Pons (tissue), 1 donor: ENCODE results near the gene SVIP.

Experiments
- DNase-seq: peaks from one replicate; pipeline ENCODE4 v3.0.0-alpha.2; 2016; ENCODE audit warnings: low spot score

SVIP gene

GRCh38 chr11:22829231-22830081 is at the start of gene SVIP:
Gene SVIP, minus strand, starts transcription at chr11:22829801. Its CDS starts 53 bp downstream, at chr11:22829748.
- DNase-seq, result peak; percentile 94

GRCh38 chr11:22878604-22879003 is 49.0 kb upstream of the SVIP start:
- DNase-seq, result no peak

- DNase-seq, result no peak
Observed at GRCh38 chr11:22878039-22878438, 48.4 kb upstream of the SVIP start.

GRCh38 chr11:22875869-22876473 is 46.4 kb upstream of the SVIP start:
- peak; percentile 92 for DNase-seq

GRCh38 chr11:22869325-22869724 is 39.7 kb upstream of the SVIP start:
- no peak for DNase-seq

GRCh38 chr11:22860241-22860640 is 30.6 kb upstream of the SVIP start, which contains the start of gene CCDC179:
Gene CCDC179, minus strand, starts transcription at chr11:22860474. Its CDS starts 53 bp downstream, at chr11:22860421.
- DNase-seq, result no peak

- DNase-seq, result no peak
Observed at GRCh38 chr11:22859756-22860155, 30.2 kb upstream of the SVIP start.

- no peak for DNase-seq
Observed at GRCh38 chr11:22851477-22851876, 21.9 kb upstream of the SVIP start.

GRCh38 chr11:22846726-22847125 is 17.1 kb upstream of the SVIP start:
- no peak for DNase-seq

GRCh38 chr11:22832315-22833015 is 2.9 kb upstream of the SVIP start:
- DNase-seq, result peak; percentile 52

- no peak for DNase-seq
Observed at GRCh38 chr11:22830082-22830414, 447 bp upstream of the SVIP start.

GRCh38 chr11:22828373-22828772 is 1.2 kb downstream of the SVIP start:
- DNase-seq, result no peak

GRCh38 chr11:22822203-22822602 is 7.4 kb downstream of the SVIP start:
- DNase-seq, result no peak

GRCh38 chr11:22809893-22810292 is 19.7 kb downstream of the SVIP start:
- no peak for DNase-seq

- DNase-seq, result no peak
Observed at GRCh38 chr11:22808571-22809197, 20.9 kb downstream of the SVIP start.

GRCh38 chr11:22807855-22808570 is 21.6 kb downstream of the SVIP start:
- no peak for DNase-seq

GRCh38 chr11:22807391-22807790 is 22.2 kb downstream of the SVIP start:
- no peak for DNase-seq

GRCh38 chr11:22802861-22803260 is 26.7 kb downstream of the SVIP start:
- no peak for DNase-seq

GRCh38 chr11:22800482-22800881 is 29.1 kb downstream of the SVIP start:
- DNase-seq, result no peak

GRCh38 chr11:22798901-22799300 is 30.7 kb downstream of the SVIP start:
- DNase-seq, result no peak

GRCh38 chr11:22797047-22797446 is 32.6 kb downstream of the SVIP start:
- DNase-seq, result peak; percentile 81

GRCh38 chr11:22795914-22796313 is 33.7 kb downstream of the SVIP start:
- no peak for DNase-seq
